CD4-positive, alpha-beta T cell treated with Interleukin-12 subunit alpha and Interleukin-12 subunit beta, for 1 hour (primary cell): ENCODE measurements around the gene CADPS.

Experiments
- DNase-seq: peaks from one replicate; pipeline ENCODE4 v3.0.0-alpha.2; 2020

Gene CADPS

GRCh38 chr3:62874711-62875557 is at the start of gene CADPS:
Gene CADPS (minus strand): TSS chr3:62875416. CDS start chr3:62875029, 387 bp downstream.
- no peak for DNase-seq

DNA sequence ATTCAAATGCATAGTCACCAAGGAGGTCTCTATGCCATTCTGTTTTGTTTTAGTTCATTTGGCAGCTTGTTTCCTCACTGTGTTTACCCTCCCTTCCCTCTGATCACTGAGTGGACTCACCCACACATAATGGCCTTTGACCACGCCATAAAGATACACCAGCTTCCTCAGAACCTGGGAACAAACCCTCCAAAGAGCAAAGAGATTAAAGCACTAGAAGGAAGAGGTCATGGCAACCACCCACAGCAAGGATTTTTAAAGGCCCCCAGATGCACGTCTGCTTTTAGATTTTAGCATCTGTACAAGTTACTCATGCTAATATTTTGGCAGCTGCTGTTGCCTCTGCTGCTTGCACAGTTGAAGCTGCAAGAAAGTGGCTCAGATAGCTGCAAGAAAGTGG is 47.9 kb upstream of the CADPS start:
- DNase-seq = no peak

DNA sequence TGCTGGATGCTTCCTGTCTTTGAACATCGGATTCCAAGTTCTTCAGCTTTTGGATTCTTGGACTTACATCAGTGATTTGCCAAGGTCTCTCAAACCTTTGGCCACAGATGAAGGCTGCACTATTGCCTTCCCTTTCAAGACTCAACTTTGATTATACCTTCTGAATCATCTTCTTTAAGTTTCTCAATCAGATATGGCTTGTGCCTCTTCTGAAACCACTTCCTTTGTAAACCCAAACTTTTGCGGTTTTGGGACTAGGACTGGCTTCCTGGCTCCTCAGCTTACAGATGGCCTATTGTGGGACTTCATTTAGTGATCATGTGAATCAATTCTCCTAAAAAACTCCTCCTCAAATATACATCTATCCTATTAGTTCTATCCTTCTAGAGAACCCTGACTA is 47.1 kb upstream of the CADPS start:
- DNase-seq = no peak

GRCh38 chr3:62920466-62920784 is 45.2 kb upstream of the CADPS start:
- DNase-seq = no peak

- DNase-seq = no peak
These were observed 44.7 kb upstream of the CADPS start for GRCh38 chr3:62919784-62920465.

- DNase-seq = no peak
These were observed 43.6 kb upstream of the CADPS start for GRCh38 chr3:62918777-62919176.

DNA sequence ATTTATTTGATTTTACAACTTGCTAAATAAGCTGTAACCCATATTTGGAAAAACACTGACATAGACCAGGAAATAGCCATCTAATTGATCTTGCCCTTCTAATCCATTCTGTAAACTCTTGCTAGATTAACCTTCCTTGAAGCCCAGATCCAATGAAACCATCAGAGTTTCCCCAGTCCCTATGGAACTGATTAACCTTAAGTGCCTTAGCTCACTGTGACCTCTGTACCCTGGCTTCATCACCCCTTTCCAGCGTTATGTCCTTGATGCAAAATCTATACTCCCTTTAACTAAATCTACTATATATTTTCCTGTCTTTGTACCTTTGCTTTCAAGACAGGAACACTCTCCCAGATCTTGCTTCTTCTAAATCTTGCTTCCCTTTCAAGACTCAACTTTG is 42.9 kb upstream of the CADPS start:
- no peak for DNase-seq

DNA sequence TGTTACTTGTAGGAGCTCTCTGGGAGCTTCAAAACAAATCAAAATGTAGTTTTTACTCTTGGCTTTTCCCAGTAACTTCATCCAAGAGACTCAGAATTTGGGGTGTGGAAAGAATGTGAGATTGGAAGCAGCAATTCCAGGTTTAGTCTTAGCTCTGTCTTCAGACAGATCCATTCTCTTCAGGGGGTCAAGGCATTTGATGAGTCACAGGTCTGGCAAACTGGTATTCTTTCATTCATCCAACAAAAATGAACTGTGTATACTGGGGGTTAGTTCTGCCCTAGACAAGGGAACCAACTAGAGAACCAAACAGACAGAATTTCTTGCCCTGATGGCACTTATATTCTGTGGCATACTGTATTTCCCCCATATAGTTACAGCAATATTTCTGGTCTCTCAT is 36.3 kb upstream of the CADPS start:
- no peak for DNase-seq

- DNase-seq = no peak
These were observed 30.1 kb upstream of the CADPS start for GRCh38 chr3:62905331-62905730.

GRCh38 chr3:62898530-62899496 is 23.6 kb upstream of the CADPS start:
- no peak for DNase-seq

- DNase-seq = no peak
These were observed 20.7 kb upstream of the CADPS start for GRCh38 chr3:62895901-62896300.

GRCh38 chr3:62892951-62893350 is 17.7 kb upstream of the CADPS start:
- no peak for DNase-seq

- DNase-seq = no peak
These were observed 16.8 kb upstream of the CADPS start for GRCh38 chr3:62892045-62892444.

DNA sequence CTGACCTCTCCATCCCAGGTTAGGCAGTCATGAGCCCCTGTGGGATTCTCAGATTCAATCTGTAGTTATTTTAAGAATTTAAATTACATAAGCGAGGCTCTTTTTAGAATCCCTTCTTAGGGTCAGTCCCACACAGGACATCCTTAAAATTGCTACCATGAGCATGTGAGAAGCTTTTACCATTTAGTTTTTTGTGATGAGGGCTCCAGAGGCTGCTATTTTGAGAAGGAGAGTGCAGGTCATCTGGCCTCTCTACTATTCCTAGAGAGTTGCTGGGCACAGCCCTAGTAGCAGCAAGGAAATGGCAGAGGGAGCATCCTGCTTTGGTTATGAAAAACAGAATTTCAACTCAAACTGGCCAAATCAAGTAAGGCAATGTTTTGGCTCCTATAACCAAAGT is 13.6 kb upstream of the CADPS start:
- DNase-seq = no peak

DNA sequence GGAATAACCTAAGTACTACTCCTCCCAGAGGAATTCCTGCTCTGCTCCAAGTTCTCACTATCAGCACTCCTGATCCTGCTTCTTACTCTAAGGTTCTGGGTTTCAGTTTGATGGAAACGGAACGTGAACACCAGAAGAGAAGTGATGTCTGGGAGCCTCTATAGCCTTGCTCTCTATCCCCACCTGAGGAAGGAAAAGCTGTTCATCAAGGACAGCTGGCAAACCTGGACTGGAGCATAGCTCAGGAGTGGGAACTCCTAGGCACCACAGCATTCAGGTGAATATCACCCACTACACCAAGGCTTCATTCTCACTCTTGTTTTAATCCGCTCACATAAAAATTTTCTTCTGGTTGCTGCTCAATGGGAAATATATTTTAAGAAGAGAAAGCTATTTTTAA is 13.0 kb upstream of the CADPS start:
- DNase-seq = no peak

DNA sequence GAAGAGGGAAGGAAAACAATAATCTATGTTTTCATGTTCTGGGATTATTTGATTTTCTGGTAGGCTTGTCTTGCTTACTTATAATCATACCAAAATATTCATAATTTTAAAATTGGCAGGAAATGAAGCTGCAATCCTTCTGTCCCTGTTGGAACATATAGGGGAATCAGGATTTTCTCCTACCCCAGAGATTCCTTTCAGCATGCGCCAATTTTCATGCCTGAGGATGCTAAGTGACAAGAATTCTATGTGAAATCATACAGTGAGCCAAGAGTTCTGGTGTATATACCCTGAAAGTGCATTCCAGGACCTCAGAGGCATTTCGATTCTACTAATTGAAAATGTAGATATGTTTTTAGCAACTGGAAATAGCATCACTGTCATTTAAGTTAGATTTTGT is 9.9 kb upstream of the CADPS start:
- DNase-seq = no peak

DNA sequence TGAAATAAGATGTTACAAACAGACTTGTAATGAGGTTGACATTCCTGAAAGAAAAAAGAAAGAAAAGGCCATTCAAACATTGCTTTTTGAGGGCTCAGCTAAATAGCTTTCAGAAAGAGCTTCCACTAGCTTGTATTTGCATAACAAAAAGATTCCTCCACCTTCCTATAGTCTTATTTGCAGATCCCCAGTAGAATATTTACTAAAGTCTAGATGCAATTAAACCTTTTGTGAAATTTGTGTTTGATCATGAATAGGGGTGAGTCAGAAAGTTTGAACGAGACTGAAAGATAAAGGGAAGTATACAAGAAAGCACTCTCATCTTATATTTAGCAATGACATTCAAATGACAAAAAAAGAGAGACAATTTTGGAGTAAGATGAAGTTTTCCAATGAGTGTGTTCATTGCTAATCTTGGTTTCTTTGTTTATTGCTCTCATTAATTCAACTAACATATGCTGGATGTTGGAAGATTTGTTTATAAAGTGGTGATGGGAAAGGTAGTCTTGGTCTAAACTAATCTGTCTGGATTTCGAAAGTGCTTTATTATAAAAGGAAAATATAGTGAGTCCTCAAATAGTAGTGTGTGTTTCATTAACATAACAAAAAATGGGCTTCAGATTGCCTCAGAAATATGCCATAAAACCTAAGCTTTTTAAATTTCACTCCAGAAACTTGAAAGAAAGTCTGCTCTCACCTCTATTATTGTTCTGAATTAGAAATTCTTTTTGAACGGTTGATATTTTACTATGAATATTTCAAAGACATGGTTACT is 9.1 kb upstream of the CADPS start:
- DNase-seq = no peak

DNA sequence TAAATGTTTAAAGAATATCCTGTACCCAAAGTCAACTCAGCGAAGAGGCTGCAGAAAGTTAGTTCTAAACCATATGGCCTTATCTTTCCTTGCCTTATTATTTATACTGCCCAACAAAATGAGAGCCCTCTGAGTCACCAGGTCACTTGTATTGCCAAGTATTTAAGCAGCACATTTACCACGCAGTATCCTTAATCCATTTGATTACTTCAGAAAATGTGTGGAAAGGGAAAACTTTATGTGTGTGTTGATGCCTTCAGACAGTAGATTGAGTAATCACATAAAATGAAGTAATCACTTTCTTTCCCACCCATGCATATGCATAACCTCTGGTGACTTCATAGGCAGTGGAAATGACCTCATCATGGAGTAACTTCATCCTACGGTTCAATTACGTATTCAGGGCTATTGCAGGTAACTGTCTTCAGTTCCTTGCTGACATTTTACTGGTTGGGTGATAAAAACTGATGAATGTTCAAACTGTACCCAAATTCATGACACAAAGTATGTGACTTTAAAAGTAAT is 7.5 kb upstream of the CADPS start:
- DNase-seq = no peak

DNA sequence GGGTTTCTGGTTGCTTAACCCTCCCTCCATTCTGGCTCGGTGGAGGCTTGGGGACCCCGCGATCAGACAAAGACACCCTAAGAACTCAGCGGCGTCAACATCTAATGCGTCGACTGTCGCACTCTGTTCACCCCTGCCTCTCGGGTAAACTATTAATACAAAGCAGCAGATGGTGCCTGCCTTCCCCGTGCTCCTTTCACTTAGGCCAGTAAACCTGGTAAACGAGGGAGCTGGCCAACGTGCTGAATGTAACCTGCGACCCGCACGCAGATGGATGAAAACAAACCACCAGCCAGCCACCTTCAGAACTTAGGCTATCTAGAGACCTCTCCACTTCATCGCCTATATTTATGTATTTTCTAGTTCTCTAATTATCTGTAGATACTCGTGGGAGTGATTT is 848 bp upstream of the CADPS start:
- DNase-seq = no peak

GRCh38 chr3:62875558-62876002 is 364 bp upstream of the CADPS start:
- no peak for DNase-seq

DNA sequence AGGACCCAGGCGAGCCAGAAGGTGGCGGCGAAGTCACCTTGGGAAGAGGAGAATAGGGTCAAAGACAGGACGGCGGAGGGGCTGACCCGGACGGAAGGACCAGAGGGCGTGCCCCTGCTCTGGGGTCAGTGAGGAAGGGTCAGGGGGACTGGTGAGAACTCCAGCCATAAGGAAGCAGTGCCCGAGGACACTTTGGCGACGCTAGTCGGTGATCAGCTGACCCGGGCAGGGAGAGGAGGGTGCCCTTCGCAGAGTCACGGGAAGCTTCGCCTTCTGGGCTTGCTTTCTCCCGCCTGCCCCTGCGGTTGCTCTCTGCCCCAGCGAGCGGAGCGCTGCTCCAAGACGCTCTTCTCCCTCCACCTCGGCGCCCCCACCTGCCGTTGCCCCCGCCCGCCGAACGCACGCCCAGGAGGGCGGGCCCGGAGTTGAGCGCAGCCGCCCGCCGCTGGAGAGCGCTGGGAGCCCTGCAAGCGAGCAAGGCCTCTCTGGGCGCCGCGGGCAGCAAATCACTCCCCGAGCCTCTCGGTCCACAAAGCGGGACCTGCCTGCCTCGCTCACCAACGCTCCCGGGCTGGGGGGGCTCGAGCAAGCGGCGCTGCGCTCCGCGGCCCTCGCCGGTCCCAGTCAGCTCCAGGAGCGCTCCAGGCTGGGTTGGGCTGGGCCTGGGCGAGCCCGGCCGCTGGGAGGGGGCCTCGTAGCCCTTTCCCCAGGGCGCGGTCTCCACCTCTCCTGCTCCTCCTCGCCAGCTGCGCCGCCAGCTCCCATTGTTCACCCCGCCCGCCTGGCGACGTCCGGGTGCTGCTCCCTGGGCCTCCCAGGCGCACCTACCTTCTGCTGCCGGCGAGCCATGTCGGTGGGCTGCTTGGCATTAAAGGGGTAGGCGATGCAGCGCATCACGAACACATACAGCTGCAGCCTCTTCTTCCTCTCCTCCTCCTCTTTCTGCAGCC is 1.2 kb downstream of the CADPS start:
- DNase-seq = no peak
